CD1c-positive myeloid dendritic cell (primary cell): ENCODE results near the gene INSRR.

Experiments
- DNase-seq: peaks from one replicate; pipeline ENCODE4 v3.0.0-alpha.2; 2016; ENCODE audit errors: extremely low spot score

INSRR gene

DNA sequence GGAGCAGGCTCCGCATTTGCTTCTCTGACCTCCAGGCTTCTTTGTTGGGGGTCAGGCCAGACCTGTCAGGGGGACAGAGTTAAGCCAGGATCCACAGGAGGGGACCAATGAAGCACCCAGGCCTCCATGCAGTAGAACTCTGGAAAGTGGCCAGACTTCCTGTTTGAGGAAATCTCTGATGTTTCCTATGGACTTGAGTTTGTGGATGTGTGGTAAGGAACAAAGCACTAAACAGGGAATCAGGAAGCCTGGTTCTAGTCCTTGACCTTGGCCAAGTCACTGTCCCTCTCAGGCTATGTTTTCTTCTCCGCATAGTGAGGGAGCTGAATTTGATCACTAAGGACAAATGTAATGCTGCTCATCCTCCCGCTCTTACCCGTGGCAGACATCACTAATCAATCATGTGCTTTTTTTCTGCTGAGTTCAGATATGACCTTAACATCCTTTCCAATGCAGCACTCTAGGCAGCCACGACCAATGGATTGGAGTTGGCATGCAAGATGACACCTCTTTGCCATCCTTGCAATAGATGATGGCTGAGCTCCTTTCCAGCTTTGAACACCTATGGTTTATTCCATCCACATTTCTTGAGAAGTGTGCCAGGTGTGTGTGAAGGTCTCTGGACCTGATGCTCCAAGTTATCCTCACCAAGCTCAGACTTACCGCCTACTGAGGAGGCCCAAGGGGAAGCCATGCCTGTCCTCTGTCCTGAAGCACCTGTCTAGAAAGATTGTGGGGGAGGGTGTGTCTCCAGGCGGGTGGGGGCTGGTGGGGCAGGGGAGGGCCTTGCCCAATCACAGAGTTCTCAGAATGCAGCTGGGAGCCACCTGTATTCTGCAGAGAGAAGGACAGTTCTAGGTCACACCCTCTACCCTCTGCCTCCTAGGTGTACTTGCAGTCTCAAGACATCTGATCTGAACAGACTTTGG is 52.1 kb downstream of the INSRR start:
- no peak for DNase-seq

DNA sequence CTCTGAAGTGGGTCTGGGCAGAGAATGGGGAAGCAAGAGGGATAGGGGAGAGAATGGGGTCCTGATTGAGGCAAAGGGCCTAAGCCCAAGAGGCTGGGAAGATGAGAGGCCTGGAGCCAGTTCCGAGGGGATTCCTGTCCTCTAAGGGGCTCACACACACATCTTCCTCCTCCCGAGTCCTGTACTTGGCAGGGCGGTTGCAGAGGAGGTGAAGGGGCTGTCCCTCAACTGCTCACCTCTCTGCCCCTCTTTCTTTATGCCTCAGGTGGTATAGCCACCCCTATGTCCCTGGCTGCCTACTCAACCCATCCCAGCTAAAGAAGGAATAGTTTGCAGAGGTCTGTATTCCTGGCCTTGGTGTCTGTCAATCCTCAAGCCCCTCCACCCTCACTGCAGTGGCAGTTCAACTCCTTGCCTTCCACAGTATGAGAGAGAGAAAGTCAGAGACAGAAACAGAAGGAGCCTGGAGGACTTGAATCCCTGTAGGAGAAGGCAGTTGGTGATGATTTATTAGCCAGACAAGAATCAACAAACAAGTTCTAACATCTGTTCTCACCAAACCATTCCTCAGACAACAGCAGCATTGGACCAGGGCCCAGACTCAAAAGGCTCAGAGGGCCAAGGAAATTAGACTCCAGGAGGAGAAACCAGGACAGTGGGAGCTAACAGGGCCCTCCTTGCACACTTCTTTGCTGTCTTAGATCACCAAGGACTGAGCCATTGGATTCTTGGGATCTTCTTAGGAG is 53.0 kb downstream of the INSRR start:
- no peak for DNase-seq

DNA sequence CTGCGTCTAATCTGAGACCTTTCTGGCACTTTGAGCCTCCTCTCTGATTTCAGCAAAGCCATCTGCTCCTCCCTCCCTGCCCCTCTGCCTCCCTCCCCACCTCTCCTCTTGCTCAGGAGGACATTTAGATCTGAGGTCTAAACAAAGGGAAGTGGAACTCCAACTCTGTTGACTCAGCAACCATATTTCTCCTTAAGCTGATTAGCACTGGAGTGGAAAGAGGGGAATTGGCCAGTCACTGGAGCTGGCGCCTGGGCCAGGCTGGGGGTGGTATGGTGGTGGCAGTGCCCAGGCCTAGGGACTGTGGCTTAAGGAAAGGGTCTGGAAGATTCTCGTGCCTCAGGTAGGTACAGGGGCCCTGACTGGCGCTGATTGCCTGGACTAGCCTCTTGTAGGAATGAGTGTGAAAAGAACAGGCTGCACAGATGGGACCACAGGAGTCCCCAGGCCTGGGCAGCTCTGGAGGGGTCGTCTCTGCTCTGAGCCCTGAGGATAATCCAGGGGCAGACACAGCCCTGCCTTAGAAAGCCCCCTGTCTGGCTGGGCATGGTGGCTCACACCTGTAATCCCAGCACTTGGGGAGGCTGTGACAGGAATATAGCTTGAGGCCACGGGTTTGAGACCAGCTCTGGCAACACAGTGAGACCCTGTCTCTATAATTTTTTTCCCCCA is 54.2 kb downstream of the INSRR start:
- DNase-seq, result peak; percentile 74

- no peak for DNase-seq
These were observed 54.9 kb downstream of the INSRR start for GRCh38 chr1:156804026-156804425.

DNA sequence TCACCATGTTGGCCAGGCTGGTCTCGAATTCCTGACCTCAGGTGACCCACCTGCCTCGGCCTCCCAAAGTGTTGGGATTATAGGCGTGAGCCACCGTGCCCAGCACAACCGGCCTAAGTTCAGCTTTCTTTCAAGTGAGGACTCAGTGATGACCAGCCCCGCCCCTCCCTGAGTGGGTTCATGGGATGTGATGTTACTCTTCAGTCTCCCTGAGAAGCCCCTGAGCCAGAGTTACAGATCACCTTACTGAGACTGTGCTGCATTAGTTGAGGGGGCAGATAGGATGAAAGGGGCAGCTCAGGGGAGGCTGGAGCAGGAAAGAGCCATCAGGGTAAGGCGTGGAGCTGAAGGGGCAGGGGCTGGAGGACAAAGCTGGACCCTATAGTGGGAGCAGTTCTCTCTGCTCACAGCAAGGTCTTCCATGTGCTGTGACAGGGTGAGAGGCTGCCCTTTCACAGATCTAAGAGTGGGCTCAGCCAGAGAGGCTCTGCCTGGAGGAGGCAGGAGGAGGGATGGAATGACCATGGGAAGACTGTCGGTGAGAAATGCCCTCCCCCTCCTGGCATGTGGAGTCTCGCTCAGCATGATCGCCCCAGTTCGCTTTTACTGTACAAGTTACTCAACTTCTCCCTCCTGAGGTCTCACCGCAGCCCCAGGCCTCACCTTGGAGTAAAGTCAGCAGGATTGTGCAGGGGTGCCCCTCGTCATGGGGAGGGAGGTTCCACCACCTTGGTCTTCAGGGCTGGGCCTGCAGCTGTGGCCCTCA is 55.6 kb downstream of the INSRR start:
- DNase-seq, result no peak

GRCh38 chr1:156802421-156802935 is 56.4 kb downstream of the INSRR start:
- no peak for DNase-seq

DNA sequence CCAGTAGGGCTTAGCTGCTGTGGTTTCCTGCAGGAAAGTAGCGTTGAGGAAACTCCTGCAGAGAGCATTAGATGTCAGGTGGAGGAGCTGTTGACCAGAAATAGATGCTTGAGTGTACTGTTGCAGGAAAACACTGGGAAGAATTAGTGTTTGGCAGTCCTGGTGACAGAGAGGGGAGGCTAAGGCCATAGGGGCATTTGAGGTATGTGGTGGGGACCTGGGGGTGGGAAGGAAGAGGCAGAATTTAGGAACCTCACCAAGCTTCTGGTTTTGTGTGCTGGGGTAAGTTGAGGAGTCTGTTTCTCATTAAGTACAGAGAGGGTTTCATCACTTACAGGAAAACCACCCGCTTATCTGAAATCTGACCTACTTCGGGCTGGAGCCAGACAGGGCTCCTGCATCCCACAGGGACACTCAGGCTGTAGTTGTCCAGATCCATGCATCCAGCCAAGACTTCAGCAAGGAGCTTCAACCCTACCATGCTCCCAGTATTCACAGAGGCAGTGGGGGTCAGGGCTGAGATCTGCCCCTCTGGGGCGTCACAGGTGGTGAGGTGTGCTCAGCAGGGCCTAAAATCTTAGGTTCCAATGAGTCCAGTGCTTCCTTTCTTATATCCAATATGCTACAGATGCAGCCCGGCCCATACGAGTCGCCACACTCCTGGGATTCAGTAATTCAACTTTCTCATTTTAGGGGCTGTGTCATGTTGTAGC is 57.4 kb downstream of the INSRR start:
- DNase-seq, result no peak

DNA sequence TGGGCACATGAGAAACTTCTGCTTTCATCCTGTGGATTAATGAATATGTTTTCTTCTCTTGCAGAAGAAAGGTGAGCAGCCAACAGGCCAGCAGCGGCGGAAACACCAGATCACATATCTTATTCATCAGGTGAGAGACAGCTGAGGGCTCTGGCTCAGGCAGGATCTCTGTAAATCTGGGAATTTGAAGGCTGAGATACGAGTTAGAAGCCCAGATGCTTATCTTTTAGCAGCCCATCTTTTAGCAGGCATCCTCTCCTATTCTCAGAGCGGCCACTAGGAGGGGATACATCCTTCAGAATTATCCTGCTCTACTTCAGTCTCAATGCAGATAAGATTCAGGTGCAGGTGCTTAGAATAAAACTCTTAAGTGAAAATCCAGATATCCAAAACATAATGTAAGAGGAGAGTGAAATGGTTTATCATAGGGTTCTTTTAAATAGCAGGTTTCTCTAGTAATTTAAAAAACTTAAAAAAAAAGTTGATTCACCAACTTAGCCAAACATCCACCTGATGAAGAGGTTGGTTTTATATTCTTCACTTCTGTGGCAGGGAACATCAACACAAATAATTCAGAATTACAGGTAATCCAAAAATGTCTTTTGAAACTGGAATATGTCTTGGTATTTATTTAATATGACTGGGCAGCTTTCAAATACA is 61.6 kb downstream of the INSRR start:
- DNase-seq, result peak; percentile 74

GRCh38 chr1:156796340-156797097 is 62.4 kb downstream of the INSRR start:
- no peak for DNase-seq

DNA sequence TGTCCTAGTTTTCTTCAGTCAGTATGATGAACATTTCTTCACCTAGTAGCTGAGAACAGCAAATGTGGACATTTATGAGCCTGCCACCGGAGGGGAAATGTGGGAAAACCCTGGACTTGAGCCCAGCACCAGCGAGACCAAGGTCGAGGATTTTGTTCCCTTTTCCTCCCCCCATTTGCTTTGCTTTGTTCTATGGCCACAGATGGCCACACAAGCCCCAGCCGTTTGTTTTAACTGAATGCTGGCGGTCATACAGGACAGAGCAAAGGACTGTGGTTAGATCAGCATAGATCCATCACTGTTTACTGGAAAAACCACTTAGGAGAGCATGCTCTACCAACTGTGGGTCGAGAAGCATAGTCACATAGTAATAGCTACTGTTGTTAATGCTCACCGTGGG is 63.1 kb downstream of the INSRR start:
- DNase-seq, result no peak

- no peak for DNase-seq
These were observed 63.6 kb downstream of the INSRR start for GRCh38 chr1:156795374-156795733.

DNA sequence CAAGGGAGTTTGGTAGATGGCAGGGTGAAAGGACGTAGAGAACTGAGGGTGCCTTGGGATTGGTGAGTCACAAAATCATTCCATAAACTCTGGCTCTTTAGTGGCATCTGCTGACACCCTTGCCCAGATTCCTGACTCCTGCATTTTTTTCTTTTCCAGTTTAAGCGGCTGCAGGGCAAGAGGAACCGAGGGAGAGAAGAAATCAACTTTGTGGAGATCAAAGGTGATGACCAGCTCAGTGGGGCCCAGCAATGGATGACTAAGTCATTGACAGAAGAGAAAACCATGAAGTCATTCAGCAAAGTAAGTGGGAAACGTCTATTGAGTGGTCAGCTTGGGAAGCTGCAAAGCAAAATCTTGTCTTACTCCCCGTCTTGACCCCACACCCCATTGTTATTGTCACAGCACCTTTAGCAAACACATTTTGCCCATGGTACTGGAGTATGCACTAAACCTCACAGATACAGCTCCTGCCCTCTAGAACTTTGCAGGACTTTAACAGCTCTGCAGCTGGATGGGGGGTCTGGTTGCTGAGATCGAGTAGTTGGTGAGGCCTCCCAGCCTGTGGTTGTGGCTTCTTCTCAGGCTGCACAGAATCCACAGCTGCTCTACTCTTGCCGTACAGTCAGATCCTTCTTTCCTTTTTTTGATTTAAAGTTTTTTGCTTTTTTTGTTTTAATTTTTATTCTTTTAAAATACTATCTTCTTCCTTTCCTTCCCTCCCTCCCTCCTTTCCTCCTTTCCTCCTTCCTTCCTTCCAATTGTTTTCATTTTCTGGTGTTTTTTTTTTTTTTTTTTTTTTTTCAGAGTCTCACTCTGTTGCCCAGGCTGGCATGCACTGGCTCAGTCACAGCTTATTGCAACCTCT is 64.2 kb downstream of the INSRR start:
- no peak for DNase-seq
